Motor neuron (in vitro differentiated cells): ENCODE data around the gene NELL1. TPM values are rescaled to one million over a fixed set of nuclear protein-coding genes. Genes with fewer than 3 reads are reported as not detected.

Experiments
- ATAC-seq, 8 experiments: fragments of 200-7000 bp; cut with Tn5 transposase; replicated peaks in 6 of 8; 2 replicates each; pipeline ENCODE4 v1.8.0; 2021; ENCODE audit warnings: mild to moderate bottlenecking in 8 of 8, moderate library complexity in 8 of 8
- H3K27ac ChIP-seq, 2 donors: fragments of 250-450 bp; sonication (Bioruptor Pico); 2 replicates each; pipeline ENCODE4 v1.9.0; 2021; ENCODE audit warnings: antibody characterized with exemption in 2 of 2, mild to moderate bottlenecking in 2 of 2, moderate library complexity in 1 of 2
- H3K4me1 ChIP-seq, 2 donors: fragments of 250-450 bp; sonication (Bioruptor Pico); replicated peaks in 1 of 2; 2 replicates each; pipeline ENCODE4 v1.6.1; 2021; ENCODE audit warnings: antibody characterized with exemption in 2 of 2, mild to moderate bottlenecking in 2 of 2, moderate library complexity in 1 of 2
- H3K4me3 ChIP-seq, 5 donors: fragments of 250-450 bp; sonication (Bioruptor Pico); 2 replicates each; pipeline ENCODE4 v1.9.0; 2021; ENCODE audit warnings: antibody characterized with exemption in 5 of 5, mild to moderate bottlenecking in 5 of 5, moderate library complexity in 4 of 5
- WGBS, 10 experiments: fragments of 450-650 bp; shearing (Covaris generic); methylation state at CpG; one replicate each; pipeline ENCODE4 v1.0.0; 2022; 5-methylcytosine and 5-hydroxymethylcytosine counted together
- in situ Hi-C, 9 experiments: fragments of 400-800 bp; cut with MboI; loops; one replicate each; pipeline ENCODE4 v1.15.0; 2021; ENCODE audit warnings: low sequenced_read_pairs in 9 of 9, low pct_unique_long_range_greater_than_20kb in 2 of 9; ENCODE audit not compliant: unreplicated experiment in 9 of 9
- total RNA-seq, 8 experiments: library from RNA; unstranded; fragments of 300-600 nt; gene quantifications; 2 replicates each; pipeline versions ENCODE4 v1.2.3 to v1.2.4, GENCODE V29; 2022

NELL1 gene
- total RNA-seq, 8 experiments from 2014 or later: 0.25 to 129 (median 46.4) TPM

DNA sequence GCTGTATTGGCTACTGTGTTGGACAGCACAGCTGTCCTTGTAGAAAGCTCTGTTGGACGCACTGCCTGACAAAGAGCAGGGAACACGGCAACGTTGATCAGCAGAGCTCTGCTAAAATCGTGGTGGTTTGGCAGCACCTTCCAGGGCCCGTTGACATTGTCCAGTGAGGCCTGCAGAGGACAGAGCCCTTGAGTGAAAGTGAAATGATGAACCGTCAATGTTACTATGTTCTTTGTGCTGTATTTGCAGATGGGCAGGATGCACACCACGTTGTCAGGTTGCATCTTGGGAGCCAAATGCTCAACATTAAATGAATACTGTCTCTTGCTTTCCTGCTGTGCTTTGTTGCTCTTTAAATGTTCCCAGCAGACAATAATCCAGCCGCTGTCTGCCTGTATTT, 69.7 kb downstream of the NELL1 start:
- ATAC-seq: peak in 5 of 8 experiments; percentile 27 to 76 (median 39)
- H3K27ac ChIP-seq: peak overlapping the region in 1 of 2 donors; percentile 23
- no peak overlapping the region for H3K4me3 ChIP-seq
- in situ Hi-C loops: no loop called here
- WGBS, 10 experiments: 0 to 100% (median 53%) methylated on average over 1 to 7 of the region's 8 CpGs; no CpG with 5 or more reads in 1 of the 10 experiments
- H3K4me1 ChIP-seq: peaks cover 9 to 19% of the 10 kb centered on the region in 2 donors

DNA sequence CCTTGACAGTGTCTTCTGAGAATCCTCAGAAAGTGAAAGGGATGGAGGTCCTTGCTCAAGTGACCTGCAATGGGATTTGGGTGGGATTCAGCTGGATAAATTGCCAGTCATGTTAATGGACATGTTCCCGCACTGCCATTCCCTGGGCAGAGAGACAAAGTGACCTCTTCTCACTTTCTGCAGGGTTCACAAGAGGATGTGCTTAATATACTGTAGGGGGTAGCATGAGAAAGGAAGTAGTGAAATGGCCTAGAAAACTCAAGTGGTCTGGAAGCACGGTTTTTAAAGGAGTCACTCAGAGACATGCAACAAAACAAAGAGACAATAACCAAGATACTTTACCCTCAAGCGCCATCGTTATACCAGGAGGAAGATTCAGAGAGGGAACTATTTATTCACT, 70.2 kb downstream of the NELL1 start:
- Histone ChIP-seq H3K4me3 (no peak overlapping the region), H3K27ac (peak overlapping the region in 1 of 2 donors; percentile 23), H3K4me1 (peaks cover 9 to 19% of the 10 kb centered on the region in 2 donors)
- 25 to 71% (median 53%) methylated on average over 3 to 4 of the region's 4 CpGs; no CpG with 5 or more reads in 1 of the 10 experiments for WGBS, 10 experiments
- in situ Hi-C loops: no loop called here
- peak in 5 of 8 experiments; percentile 26 to 63 (median 30) for ATAC-seq

DNA sequence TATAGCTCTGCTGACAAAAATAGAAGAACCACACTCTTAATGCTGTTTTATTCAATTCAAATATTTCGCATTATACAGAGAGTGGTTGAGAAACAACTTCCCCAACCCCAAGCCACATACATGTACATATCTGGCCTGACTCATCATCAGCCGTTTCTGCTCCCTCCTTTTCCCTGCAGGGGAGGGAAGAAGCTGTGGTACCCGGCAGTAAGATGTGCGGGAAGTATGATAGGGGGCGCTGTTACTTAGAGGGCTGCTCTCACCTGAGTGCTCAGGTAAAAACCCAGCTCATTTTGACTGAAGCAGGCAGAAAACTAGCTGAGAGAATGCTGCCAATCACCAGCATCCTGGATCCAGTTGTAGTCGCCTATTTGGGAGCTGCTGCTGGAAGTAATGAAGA, 85.5 kb downstream of the NELL1 start:
- no peak overlapping the region for H3K27ac ChIP-seq
- in situ Hi-C loops: no loop called here
- no peak overlapping the region for H3K4me3 ChIP-seq
- H3K4me1 ChIP-seq: no peaks in the 10 kb centered on the region
- ATAC-seq: peak in 6 of 8 experiments; percentile 49 to 100 (median 78)
- 3 to 100% (median 51%) methylated on average over 1 to 6 of the region's 6 CpGs; no CpG with 5 or more reads in 1 of the 10 experiments for whole genome bisulfite sequencing, 10 experiments

DNA sequence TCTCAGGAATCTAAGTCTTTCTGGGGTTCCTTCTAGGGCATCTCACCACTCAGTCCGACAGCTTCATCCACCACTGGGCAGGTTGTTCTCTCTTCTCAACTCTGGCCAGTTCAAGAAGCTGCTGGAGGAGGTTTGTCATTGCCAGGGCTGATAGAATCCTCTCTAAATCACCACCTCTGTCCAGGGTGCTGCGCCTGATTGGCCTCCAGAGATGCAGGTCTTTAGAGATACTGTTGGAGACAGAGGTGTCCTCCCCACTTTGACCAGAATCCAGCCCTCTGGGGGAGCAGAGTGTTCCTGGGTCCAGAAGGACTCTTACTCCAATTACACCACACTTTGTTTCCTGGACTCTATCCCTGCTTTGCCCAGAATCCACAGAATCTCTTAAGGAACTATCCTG, 90.2 kb downstream of the NELL1 start:
- in situ Hi-C loops: no loop called here
- WGBS, 10 experiments: 7 to 100% (median 85%) methylated on average over 1 to 2 of the region's 2 CpGs; no CpG with 5 or more reads in 4 of the 10 experiments
- Histone ChIP-seq H3K4me3 (no peak overlapping the region), H3K4me1 (peaks cover 13 to 16% of the 10 kb centered on the region in 2 donors), H3K27ac (no peak overlapping the region)
- no peak for ATAC-seq

DNA sequence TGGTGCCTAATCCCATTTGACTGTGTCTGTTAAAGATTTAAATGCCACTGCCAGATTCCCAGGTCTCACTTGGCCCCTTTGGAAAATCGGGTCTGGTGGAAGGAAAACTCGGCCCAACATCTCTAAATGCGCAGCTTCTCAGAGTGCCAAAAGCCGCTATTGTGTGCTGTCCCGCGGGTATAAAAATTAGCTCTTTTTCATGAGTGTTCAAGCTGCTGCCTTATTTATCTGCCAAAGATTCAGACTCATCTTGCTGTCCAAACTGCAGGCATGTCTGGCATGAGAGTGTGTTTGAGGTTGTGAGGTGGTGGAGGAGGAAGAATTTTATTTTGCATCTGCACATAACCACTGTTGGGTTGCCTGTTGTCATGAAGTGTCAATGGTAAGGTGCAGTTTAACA, 91.4 kb downstream of the NELL1 start:
- ATAC-seq: no peak
- H3K4me3 ChIP-seq: no peak overlapping the region
- WGBS, 10 experiments: 0 to 100% (median 81%) methylated on average over 1 to 6 of the region's 6 CpGs; no CpG with 5 or more reads in 3 of the 10 experiments
- H3K4me1 ChIP-seq: peaks cover 13 to 16% of the 10 kb centered on the region in 2 donors
- no peak overlapping the region for H3K27ac ChIP-seq
- in situ Hi-C loops: no loop called here

DNA sequence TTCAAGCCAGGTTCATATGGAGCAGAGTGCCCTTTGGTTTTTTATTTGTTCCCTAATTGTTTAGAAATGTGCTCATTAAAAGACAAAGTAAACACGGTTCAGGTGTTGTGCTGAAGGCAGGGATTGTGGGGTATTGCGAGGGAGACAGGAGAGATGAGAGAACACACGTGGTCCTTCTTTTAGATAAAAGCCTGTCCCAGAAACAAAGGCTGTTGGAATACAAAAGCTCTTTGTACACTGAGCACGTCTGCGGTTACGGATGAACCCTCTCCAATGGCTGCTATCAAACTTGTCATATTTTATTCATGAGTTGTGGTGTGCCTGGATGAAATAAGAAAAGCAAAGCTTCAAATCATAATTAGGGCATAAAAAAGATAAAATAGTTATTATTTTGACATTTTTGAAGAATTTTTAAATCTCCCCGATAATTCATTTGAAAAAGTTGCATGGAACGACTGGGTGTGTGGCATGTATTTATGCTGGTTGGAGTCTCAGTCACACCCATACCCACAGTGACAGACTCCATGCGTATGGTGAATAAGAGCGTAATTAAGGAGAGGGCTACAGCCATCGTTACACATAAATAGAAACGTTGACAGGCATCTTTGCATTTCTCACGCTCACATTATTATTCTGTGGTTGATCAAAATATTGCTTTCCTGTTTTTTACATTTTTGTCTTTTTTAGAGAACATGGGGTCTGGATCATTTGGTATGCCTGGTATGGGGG, 92.9 kb downstream of the NELL1 start:
- Histone ChIP-seq H3K4me1 (peaks cover 13 to 16% of the 10 kb centered on the region in 2 donors), H3K4me3 (no peak overlapping the region), H3K27ac (peak overlapping the region in 1 of 2 donors; percentile 39)
- 13 to 56% (median 40%) methylated on average over 3 to 12 of the region's 13 CpGs; no CpG with 5 or more reads in 1 of the 10 experiments for WGBS, 10 experiments
- in situ Hi-C loops: no loop called here
- peak in 7 of 8 experiments; percentile 62 to 95 (median 93) for ATAC-seq

DNA sequence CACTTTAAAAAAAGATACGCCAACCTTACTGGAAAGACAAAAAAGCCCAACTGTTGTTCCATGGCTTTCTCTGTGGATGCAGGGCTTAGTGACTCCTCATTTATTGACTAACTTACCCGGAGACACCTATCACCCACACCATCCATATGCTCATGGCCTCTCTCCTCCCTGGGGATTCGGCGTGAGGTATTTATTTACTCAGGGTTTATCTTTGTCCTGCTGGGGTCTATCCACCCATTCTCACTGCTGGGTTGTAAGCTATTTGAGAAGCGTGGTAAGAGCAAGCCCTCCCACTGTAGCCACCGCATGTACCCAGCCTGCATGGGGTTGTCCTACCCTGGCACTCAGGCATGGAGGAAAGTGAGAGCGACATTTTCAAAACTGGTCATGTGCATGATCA, 93.6 kb downstream of the NELL1 start:
- no peak for ATAC-seq
- no peak overlapping the region for H3K27ac ChIP-seq
- 5 to 90% (median 80%) methylated on average over 2 to 5 of the region's 7 CpGs; no CpG with 5 or more reads in 4 of the 10 experiments for WGBS, 10 experiments
- in situ Hi-C loops: no loop called here
- H3K4me3 ChIP-seq: no peak overlapping the region
- peaks cover 13 to 16% of the 10 kb centered on the region in 2 donors for H3K4me1 ChIP-seq

DNA sequence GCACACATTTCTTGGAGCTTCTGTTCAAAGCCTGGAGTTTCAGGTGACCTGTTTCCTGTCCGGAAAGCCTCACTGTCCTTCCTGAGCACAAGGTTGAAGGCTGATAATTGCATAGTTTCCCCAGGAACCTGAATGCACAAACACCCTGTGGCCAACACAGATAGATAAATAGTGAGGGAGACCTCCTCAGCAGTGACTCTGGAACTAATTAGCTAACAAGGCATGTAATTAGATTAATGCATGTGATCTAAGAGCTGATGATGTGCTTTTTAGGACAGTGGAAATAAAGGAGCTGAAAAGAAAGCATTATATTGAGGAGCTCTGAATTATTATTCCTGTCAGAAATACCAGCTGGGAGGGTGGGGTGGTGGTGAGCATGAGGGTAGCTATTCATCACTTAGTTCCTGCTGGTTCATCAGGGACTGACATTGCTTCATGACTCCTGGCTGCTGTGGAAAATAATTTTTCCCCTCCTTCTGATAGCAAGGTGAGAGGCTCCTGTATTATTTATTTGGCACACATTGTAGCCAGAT, 101.1 kb downstream of the NELL1 start:
- ATAC-seq: peak in 5 of 8 experiments; percentile 89 to 93 (median 92)
- H3K4me1 ChIP-seq: peaks cover 41 to 42% of the 10 kb centered on the region in 2 donors
- H3K27ac ChIP-seq: peak overlapping the region; percentile 10 to 42
- peak overlapping the region in 1 of 5 donors; percentile 4 for H3K4me3 ChIP-seq
- WGBS, 10 experiments: 0 to 100% (median 83%) methylated on average over 1 of the region's 1 CpG; no CpG with 5 or more reads in 5 of the 10 experiments
- in situ Hi-C loops: no loop called here

DNA sequence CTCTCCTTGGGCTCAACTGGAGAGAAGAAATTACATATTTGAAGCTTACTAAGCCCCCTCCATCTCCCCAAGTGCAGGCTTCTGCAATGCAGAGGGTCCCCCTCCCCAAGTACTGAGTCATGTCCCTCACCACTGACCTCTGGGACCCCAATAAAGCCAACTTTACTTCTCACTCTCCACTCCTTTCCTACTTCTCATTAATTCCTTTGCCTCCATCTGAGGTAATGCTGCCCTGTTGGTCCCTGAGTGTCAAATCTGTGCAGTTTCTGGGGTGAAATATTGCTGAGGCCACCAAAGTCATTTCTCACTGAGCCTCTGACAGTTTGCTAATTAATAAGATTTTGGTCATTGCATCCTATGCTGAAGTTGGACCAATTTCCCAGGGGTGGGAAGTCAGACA, 101.6 kb downstream of the NELL1 start:
- in situ Hi-C loops: no loop called here
- H3K27ac ChIP-seq: no peak overlapping the region
- H3K4me3 ChIP-seq: no peak overlapping the region
- peak in 5 of 8 experiments; percentile 47 to 63 (median 56) for ATAC-seq
- peaks cover 42 to 45% of the 10 kb centered on the region in 2 donors for H3K4me1 ChIP-seq

DNA sequence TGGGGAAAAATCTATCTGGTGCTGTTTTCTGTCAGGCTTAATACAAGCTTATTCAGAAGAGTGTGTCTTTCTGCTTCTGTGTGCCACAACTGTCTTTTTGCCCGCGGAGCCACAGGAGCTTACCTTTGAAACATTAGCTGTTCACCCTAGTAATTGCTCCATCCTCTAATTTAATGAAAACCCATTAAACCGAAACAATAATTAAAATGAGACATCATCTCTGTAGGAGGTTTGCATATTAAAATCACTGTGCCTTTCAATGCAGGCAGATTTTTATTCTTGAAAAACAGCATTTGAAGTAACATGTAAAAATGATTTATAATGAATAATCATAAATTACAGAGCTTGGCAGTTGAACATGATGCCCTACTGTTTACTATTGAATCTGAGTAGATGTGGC, 102.3 kb downstream of the NELL1 start:
- Histone ChIP-seq H3K27ac (peak overlapping the region in 1 of 2 donors; percentile 12), H3K4me1 (peaks cover 42 to 45% of the 10 kb centered on the region in 2 donors), H3K4me3 (no peak overlapping the region)
- in situ Hi-C loops: no loop called here
- WGBS, 10 experiments: 0 to 100% (median 43%) methylated on average over 1 to 3 of the region's 3 CpGs; no CpG with 5 or more reads in 1 of the 10 experiments
- ATAC-seq: no peak

DNA sequence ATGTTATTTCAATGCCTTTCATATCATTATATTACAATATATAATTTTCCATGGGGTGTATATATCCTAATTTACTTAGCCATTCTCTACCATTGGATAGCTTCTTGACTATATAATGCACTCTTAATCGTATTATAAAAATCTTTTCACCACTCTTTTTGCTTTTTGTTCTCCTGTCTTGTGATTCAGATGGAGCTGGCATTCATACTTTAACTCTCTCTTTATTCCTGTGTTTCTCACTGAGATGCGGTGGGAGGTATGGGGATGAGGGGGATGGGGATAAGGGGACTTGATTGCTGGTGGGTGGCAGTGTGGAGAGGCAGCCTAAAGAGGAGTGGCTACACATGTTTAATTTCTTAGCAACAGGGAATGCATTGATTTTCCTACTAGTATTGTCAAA, 105.9 kb downstream of the NELL1 start:
- Histone ChIP-seq H3K27ac (no peak overlapping the region), H3K4me1 (peaks cover 23 to 26% of the 10 kb centered on the region in 2 donors), H3K4me3 (no peak overlapping the region)
- WGBS, 10 experiments: 10 to 71% (median 14%) methylated on average over 1 to 2 of the region's 2 CpGs; no CpG with 5 or more reads in 4 of the 10 experiments
- in situ Hi-C loops: no loop called here
- no peak for ATAC-seq

DNA sequence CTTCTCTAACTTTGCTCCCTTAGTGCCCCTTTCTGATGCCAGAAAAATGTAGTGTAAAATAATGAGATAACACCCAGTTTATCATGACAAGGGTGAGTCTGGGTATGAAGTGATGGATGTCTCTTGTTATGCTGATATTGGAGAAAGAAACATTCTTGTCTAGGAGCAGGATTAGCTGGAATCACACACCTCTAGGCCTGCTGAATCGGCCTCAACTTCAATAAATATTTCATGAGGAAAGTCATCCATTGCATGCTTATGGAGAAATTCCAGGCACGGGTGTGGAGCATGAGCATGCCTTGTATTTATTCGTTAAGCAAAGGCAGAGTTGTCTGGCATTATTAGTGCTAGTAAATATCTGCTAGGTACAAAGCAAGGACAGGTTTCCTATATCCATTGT, 113.4 kb downstream of the NELL1 start:
- peaks cover 10 to 21% of the 10 kb centered on the region in 2 donors for H3K4me1 ChIP-seq
- H3K27ac ChIP-seq: no peak overlapping the region
- no peak overlapping the region for H3K4me3 ChIP-seq
- ATAC-seq: peak; percentile 49 to 98 (median 92)
- in situ Hi-C loops: no loop called here
- 0 to 80% (median 62%) methylated on average over 1 to 3 of the region's 3 CpGs; no CpG with 5 or more reads in 4 of the 10 experiments for WGBS, 10 experiments

DNA sequence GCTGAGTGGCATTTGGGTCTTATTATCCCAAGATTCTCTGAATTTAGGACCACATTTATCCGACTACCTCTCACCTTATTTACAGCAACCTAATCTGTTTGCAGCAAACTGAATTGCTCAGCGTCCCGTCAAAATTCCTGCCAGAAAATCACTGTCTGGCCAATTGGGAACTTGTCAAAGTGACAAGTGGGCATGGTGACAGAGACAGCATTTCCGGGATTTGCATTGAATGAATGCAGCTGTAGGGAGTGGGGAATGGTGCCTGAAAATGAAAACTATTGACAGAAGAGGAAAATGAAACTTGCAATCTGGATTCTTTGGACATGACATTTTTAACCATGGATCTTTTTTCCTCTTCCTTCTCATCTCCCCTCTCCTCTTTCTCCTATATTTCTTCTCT, 113.8 kb downstream of the NELL1 start:
- peak in 5 of 8 experiments; percentile 18 to 66 (median 31) for ATAC-seq
- in situ Hi-C loops: no loop called here
- peaks cover 10 to 21% of the 10 kb centered on the region in 2 donors for H3K4me1 ChIP-seq
- H3K4me3 ChIP-seq: no peak overlapping the region
- WGBS, 10 experiments: 0 to 88% (median 58%) methylated on average over 1 to 4 of the region's 4 CpGs
- no peak overlapping the region for H3K27ac ChIP-seq
